ENCODE measurements around the gene ROPN1L.

- TF ChIP-seq CTCF (IDR thresholded peaks at IDR 0.05; ENCODE audit: poor library complexity): no peak
- TF ChIP-seq EZH2phosphoT487 (IDR thresholded peaks at IDR 0.05; ENCODE audit: low read depth, severe bottlenecking, unreplicated experiment): no peak
Measured at GRCh38 chr5:10501554-10502075, 59.9 kb downstream of the ROPN1L start.

All from hepatocyte (in vitro differentiated cells).